HG03442 (cell line): ENCODE results near the gene CCT2.
"Not testable (repeated sequence)": the region's sequence is repeated elsewhere in the genome, so short reads cannot be mapped to it uniquely, and the experiment has no call there.

Source experiments
- ATAC-seq: cut with Tn5 transposase; IDR thresholded peaks from one replicate; pipeline ENCODE4 v1.9.1; 2021; ENCODE audit warnings: mild to moderate bottlenecking, moderate library complexity; ENCODE audit not compliant: unreplicated experiment

The CCT2 gene

GRCh38 chr12:69583203-69583602 is 2.1 kb upstream of the CCT2 start:
- ATAC-seq = no peak

DNA sequence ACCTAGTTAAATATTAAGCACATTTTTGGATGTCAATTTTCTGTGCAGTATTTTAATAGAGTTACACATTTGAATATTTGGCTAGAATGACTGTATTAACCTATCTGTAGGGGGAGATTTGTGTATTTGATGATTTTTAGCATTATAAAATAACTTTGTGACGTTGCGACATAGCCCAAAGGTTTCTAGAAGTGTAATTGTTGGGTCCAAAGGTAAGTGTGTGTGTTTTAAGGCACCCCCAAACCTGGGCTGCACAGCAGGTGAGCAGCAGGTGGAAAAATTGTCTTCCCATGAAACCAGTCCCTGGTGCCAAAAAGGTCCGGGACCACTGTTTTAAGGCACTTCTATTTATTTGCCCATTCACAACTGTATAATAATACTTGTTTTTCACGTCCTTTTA is 3.3 kb downstream of the CCT2 start:
- no peak for ATAC-seq

DNA sequence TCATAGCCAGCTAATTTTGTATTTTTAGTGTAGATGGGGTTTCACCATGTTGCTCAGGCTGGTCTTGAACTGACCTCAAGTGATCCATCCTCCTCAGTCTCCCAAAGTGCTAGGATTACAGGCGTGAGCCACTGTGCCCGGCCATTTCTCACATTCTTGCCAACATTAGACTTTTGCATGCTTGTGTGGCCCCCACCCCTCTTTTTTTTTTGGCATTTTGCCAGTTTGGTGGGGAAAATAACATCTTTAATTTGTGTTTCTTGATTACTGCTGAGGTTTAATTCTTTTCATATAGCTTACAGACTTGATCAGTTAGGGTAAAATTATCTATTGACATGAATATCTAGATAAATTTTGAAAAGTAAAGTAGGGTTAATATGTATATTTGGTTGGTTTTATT is 3.8 kb downstream of the CCT2 start:
- no peak for ATAC-seq

GRCh38 chr12:69595689-69596088 is 10.4 kb downstream of the CCT2 start:
- ATAC-seq = no peak

DNA sequence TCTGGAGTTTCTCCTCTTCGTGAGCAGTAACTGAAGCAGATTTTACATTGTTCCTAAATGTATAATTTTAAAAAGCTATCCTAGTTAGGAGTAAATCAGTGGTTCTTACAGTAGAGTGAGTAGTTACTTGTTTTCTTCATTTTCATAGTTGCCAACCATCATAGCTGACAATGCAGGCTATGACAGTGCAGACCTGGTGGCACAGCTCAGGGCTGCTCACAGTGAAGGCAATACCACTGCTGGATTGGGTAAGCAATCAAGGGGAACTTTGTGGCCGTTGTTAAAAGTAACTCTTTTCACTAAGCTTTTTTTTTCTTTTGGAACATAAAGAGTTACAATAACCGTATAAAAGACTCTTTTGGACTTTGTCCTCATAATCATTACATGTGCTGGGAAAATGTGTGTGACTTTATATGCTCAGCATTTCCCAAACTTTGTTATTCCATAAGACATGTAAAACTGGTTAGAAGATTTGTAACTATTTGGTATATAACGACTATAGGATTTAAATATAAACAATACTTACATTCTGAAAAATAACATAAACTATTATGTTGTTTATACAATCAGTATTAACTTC is 13.0 kb downstream of the CCT2 start:
- ATAC-seq = no peak

DNA sequence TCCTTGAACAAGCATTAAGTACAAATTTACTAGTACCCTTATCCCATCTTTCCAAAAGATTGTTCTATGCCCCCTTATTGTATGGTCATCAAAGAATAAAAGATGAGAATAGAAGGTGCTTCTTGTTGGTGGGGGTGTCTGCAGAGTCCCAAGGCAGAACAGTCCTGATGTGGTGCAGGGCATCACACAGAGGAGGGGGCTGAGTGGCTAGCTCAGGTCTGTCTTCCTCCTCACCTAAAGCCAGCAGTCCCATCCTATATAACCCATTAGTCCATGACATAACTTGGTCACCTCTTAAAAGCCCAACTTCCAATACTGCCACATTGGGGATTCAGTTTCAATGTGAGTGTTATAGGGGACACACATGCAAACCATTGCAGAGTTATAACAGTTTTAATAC is 15.5 kb downstream of the CCT2 start:
- ATAC-seq = no peak

GRCh38 chr12:69601962-69602685 is 16.9 kb downstream of the CCT2 start:
- ATAC-seq = no peak

DNA sequence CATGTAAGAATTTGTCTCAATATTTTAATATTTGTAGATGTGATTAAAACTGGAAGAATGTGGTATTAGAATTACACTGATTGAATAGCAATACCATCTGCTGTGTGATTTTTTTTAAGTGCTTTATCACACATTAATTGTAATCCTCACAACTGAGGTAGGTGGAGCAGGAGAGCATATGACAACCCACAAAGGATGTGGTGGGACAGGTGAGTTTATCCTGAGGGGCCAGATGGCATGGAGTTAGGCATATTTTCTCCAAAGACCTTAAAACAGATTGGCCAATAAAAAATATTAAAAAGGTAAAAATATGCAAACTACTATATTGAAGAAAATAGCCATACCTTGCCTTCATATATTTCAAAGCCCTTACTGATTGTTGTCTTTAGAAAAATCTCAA is 17.7 kb downstream of the CCT2 start:
- no peak for ATAC-seq

- ATAC-seq = not testable (repeated sequence)
Measured at GRCh38 chr12:69603556-69603955, 18.3 kb downstream of the CCT2 start.

- ATAC-seq = not testable (repeated sequence)
Measured at GRCh38 chr12:69604275-69604674, 19.0 kb downstream of the CCT2 start.

DNA sequence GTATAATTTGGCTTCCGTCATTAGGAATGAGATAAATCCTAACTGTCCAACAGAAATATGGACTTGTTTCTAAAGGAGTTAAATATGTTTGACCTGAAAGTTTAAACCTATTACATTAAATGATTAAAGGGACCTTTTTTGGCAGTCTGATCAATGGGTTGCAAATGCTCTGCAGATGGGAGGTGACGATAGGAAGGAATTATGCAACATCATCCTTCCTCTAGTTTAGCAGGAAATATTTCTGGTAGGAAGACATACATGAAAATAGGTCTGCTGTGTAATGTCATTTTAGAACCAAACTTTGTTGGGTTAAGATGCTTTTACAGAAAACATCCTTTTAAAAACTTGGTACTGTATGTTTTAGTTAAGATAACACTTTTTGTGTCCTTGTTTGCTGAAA is 22.9 kb downstream of the CCT2 start:
- no peak for ATAC-seq

- ATAC-seq = no peak
Measured at GRCh38 chr12:69610126-69610525, 24.9 kb downstream of the CCT2 start.

DNA sequence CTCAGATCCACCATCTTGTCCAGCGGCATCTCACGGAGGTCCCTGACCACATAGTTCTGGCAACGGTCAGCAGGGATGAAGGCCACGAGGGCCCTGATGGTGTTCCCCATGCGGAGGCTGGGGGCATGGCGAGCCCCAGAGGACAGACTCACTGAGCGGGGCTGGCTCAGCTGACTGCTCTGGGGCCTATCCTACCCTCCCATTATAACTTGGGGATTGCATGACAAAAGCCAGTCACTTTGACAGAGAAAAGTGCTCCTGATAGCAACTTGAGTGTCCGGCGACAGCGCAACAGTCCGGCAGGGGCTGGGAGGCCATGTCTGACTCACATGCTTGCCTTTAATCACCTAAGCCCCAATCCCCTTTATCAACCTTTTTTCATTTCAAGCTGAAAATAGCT is 25.5 kb downstream of the CCT2 start, which contains the start of gene LRRC10:
LRRC10 (minus strand) TSS at position 179 of the 400 bp plus-strand sequence; CDS start at position 110, 69 bp downstream.
- no peak for ATAC-seq

- no peak for ATAC-seq
Measured at GRCh38 chr12:69613351-69613750, 28.1 kb downstream of the CCT2 start.

GRCh38 chr12:69616025-69616424 is 30.8 kb downstream of the CCT2 start:
- no peak for ATAC-seq

DNA sequence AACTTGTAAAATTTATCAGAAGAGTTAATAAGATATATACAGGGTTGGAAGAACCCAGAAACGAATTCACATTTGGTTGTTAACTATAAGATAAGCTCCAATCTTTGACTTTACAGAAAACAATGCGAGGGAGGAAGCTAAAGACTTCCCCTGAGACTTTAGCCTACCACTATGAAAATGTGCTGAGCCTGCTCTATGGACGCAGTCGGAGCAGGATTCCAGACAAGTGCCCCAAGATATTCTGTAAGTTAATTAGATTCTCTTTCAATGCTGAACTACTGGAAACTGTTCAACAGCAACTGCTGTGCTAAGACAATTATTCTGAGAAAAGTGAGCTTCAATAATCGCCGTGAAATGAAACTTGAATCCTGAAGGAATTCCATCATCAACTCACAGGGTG is 33.8 kb downstream of the CCT2 start:
- ATAC-seq = no peak

GRCh38 chr12:69620077-69620476 is 34.8 kb downstream of the CCT2 start:
- no peak for ATAC-seq

DNA sequence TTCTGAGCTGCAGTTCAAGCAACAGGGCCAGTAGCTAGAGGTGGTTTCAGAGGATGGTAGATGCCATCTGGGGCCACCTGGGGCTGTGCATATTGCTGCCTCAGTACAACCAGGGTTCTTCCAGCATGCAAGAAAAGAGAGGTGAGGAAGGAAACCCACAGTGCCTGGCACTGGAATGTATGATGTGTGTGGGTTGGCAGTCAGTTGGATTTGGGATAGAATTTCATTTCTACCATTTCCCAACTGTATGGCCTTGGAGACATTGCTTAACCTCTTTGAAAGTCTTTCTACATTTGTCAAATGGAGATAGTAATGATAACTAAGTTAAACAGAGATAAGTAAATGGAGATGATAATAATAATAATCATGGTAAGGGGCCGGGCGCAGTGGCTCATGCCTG is 35.7 kb downstream of the CCT2 start:
- no peak for ATAC-seq

GRCh38 chr12:69621551-69621950 is 36.3 kb downstream of the CCT2 start:
- no peak for ATAC-seq

GRCh38 chr12:69623970-69624369 is 38.7 kb downstream of the CCT2 start:
- no peak for ATAC-seq

DNA sequence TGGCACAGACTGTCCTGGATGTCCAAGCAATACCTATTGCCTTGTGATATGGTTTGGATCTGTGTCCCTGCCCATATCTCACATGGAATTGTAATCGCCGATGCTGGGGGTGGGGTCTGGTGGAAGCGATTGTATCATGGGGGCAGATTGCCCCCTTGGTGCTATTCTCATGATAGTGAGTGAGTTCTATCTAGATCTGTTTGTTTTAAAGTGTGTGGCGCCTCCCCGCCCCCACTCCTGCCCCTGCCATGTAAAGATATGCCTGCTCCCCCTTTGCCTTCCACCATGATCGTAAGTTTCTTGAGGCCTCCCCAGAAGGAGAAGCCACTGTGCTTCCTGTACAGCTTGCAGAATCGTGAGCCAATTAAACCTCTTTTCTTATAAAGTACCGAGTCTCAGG is 42.2 kb downstream of the CCT2 start:
- no peak for ATAC-seq

GRCh38 chr12:69630191-69630590 is 44.9 kb downstream of the CCT2 start:
- no peak for ATAC-seq

- ATAC-seq = no peak
Measured at GRCh38 chr12:69633061-69633460, 47.8 kb downstream of the CCT2 start.
